BLaER1 treated with 17β-estradiol and CSF1 and Interleukin-3, amounts not matched to agents 10 nM and 100 nM (cell line): ENCODE results near the gene STYXL1.
"Not testable (repeated sequence)": the region's sequence is repeated elsewhere in the genome, so short reads cannot be mapped to it uniquely, and the experiment has no call there.

Source experiments
- H3K27ac ChIP-seq, 11 experiments: shearing (Covaris generic); formaldehyde crosslinking; 2 replicates each; pipeline ENCODE4 v1.8.1; 2022
- H3K27me3 ChIP-seq, 11 experiments: shearing (Covaris generic); formaldehyde crosslinking; 2 replicates each; pipeline ENCODE4 v1.8.1; 2022
- H3K36me3 ChIP-seq, 11 experiments: shearing (Covaris generic); formaldehyde crosslinking; 2 replicates each; pipeline ENCODE4 v1.8.1; 2022
- H3K4me1 ChIP-seq, 10 experiments: shearing (Covaris generic); formaldehyde crosslinking; 2 replicates each; pipeline ENCODE4 v1.8.1; 2022
- H3K4me2 ChIP-seq, 11 experiments: shearing (Covaris generic); formaldehyde crosslinking; 2 replicates each; pipeline ENCODE4 v1.8.1; 2022
- H3K4me3 ChIP-seq, 10 experiments: shearing (Covaris generic); formaldehyde crosslinking; 2 replicates each; pipeline ENCODE4 v1.8.1; 2022
- H3K9ac ChIP-seq, 11 experiments: shearing (Covaris generic); formaldehyde crosslinking; 2 replicates each; pipeline ENCODE4 v1.8.1; 2022
- H3K9me3 ChIP-seq, 11 experiments: shearing (Covaris generic); formaldehyde crosslinking; replicated peaks in 1 of 11; 2 replicates each; pipeline ENCODE4 v1.8.1; 2022
- H4K20me1 ChIP-seq, 11 experiments: shearing (Covaris generic); formaldehyde crosslinking; 2 replicates each; pipeline ENCODE4 v1.8.1; 2022
- Cebpa-rat ChIP-seq, 11 experiments: shearing (Covaris generic); IDR thresholded peaks; 2 replicates each; pipeline ENCODE4 v1.8.1; 2022

Gene STYXL1

DNA sequence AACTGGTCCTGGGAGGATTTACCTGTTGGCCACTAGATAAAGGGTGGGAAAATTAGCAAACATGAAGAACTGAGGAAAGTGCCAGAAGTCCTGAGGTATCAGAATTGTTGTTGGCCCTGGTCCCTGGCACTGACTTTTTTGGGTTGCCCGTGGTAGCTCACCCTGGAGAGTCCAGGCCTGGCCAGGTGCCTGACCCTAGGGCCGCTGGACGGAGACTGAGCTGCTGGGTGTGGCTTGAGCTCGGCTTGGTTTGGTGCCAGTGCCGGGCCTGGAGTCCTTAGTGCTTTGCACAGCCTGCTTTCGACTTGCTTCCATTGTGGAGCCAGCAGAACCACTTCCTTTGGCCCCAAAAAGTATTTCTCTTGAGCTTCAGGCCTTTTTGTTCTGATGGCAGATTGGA is 13.0 kb upstream of the STYXL1 start:
- Histone ChIP-seq H3K9ac (no peak overlapping the region), H3K27me3 (no peaks in the 10 kb centered on the region), H4K20me1 (peaks cover 27 to 100% (median 86%) of the 10 kb centered on the region in 11 experiments; a peak in 21 of 22 replicates), H3K9me3 (no peaks in the 10 kb centered on the region), H3K36me3 (peaks cover 99 to 100% (median 100%) of the 10 kb centered on the region in 11 experiments), H3K4me1 (peaks cover 0 to 5% (median 1%) of the 10 kb centered on the region in 10 experiments; a peak in 11 of 20 replicates), H3K4me3 (no peak overlapping the region), H3K4me2 (no peak overlapping the region), H3K27ac (no peak overlapping the region)
- no peak for TF ChIP-seq Cebpa-rat (IDR thresholded peaks at IDR 0.05)

DNA sequence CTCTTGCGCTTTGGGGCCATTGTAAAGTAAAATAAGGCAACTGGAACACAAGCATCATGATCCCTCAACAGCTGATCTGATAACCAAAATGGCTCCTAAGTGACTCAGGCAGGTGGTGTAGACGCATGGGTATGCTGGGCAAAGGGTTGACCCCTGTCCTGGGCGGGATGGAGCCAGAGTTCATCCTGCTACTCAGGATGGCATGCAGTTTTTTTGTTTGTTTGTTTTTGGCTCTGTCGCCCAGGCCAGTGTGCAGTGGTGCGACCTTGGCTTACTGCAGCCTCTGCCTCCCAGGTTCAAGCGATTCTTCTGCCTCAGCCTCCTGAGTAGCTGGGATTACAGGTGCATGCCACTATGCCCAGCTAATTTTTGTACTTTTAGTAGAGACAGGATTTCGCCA is 10.9 kb upstream of the STYXL1 start:
- H3K9ac ChIP-seq, H3K27me3 ChIP-seq, H3K4me3 ChIP-seq, H3K4me2 ChIP-seq, H3K9me3 ChIP-seq, H3K27ac ChIP-seq: not testable (repeated sequence)
- Histone ChIP-seq H4K20me1 (peaks cover 33 to 100% (median 92%) of the 10 kb centered on the region in 11 experiments; a peak in 21 of 22 replicates), H3K4me1 (peaks cover 0 to 12% (median 8%) of the 10 kb centered on the region in 10 experiments; a peak in 14 of 20 replicates), H3K36me3 (peaks cover 99 to 100% (median 100%) of the 10 kb centered on the region in 11 experiments)

DNA sequence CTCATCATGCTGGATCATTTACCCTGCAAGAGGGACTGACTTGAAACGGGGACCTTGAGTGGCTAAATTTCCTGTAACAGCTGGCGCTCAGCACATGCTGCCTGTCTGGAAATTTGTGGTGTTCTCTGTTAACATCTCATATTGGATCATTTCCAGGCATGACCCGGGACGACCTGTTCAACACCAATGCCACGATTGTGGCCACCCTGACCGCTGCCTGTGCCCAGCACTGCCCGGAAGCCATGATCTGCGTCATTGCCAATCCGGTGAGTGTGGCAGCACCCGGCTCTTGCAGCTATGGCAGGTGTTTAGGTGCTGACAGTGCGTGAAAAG is 10.0 kb upstream of the STYXL1 start:
- H3K27me3 ChIP-seq: no peaks in the 10 kb centered on the region
- H3K27ac ChIP-seq: no peak overlapping the region
- H3K36me3 ChIP-seq: peaks cover 99 to 100% (median 100%) of the 10 kb centered on the region in 11 experiments
- no peaks in the 10 kb centered on the region for H3K9me3 ChIP-seq
- TF ChIP-seq Cebpa-rat (IDR thresholded peaks at IDR 0.05): no peak
- peaks cover 0 to 20% (median 17%) of the 10 kb centered on the region in 10 experiments; a peak in 14 of 20 replicates for H3K4me1 ChIP-seq
- no peak overlapping the region for H3K4me3 ChIP-seq
- H3K4me2 ChIP-seq: no peak overlapping the region
- peak overlapping the region in 1 of 11 experiments; percentile 38; a peak in 1 of 22 replicates for H3K9ac ChIP-seq
- H4K20me1 ChIP-seq: peaks cover 41 to 100% (median 92%) of the 10 kb centered on the region in 11 experiments; a peak in 21 of 22 replicates

DNA sequence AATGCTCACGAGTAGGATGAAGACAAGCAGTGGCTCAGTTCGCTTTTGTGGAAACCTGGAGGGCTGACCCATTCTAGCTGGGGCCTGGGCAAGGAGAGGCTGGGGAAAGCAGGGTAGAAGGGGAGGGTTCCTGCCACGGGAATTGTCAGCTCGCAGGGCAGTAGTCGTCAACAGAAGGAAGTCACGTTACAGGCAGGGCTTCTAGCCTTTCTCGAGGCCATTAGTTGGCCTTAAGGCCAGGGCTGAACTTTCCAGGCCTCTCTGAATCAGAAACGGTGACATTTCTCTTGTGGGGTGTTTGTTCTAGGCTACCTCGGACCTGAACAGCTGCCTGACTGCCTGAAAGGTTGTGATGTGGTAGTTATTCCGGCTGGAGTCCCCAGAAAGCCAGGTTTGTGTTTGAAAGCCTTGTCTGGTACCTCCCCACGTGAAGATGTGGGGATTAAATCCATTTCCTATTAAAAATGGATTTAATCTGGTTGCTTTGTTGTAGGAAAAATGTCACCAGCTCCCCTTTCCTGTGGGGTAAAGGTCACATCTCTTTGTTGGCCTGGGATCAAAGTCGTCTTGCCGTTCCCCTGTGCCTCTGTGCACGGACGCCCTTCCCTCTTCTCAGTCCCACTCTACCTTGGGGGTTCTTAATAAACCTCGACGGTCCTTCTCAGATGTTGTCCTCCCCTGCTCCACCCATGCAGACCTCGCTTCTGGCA is 9.5 kb upstream of the STYXL1 start:
- no peaks in the 10 kb centered on the region for H3K9me3 ChIP-seq
- H3K36me3 ChIP-seq: peaks cover 99 to 100% (median 100%) of the 10 kb centered on the region in 11 experiments
- H3K4me1 ChIP-seq: peaks cover 0 to 25% (median 18%) of the 10 kb centered on the region in 10 experiments; a peak in 14 of 20 replicates
- H3K4me3 ChIP-seq: no peak overlapping the region
- no peaks in the 10 kb centered on the region for H3K27me3 ChIP-seq
- H3K27ac ChIP-seq: no peak overlapping the region
- H3K4me2 ChIP-seq: no peak overlapping the region
- peaks cover 41 to 100% (median 92%) of the 10 kb centered on the region in 11 experiments; a peak in 21 of 22 replicates for H4K20me1 ChIP-seq
- peak overlapping the region in 2 of 11 experiments; percentile 4 to 38; a peak in 2 of 22 replicates for H3K9ac ChIP-seq
- no peak for TF ChIP-seq Cebpa-rat (IDR thresholded peaks at IDR 0.05)

DNA sequence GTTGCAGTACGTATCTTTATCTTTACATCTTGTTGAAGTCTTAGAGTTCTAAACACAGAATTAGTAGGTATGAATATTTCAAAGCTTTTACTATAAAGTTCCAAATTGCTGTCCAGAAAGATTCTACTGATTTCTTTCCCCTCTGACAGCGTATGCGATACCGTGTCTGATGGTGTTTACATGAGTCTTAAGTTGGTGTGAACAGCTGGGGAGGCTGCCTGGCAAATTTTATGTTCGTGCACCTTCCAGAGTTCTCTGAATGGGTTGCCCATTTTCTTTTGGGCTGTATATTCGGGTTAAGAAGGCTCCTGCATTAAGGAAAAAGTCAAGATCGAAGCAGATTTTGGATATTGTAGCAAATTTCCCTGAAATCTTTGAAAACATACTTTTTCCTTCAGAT is 8.4 kb upstream of the STYXL1 start:
- no peaks in the 10 kb centered on the region for H3K27me3 ChIP-seq
- H3K4me3 ChIP-seq: no peak overlapping the region

DNA sequence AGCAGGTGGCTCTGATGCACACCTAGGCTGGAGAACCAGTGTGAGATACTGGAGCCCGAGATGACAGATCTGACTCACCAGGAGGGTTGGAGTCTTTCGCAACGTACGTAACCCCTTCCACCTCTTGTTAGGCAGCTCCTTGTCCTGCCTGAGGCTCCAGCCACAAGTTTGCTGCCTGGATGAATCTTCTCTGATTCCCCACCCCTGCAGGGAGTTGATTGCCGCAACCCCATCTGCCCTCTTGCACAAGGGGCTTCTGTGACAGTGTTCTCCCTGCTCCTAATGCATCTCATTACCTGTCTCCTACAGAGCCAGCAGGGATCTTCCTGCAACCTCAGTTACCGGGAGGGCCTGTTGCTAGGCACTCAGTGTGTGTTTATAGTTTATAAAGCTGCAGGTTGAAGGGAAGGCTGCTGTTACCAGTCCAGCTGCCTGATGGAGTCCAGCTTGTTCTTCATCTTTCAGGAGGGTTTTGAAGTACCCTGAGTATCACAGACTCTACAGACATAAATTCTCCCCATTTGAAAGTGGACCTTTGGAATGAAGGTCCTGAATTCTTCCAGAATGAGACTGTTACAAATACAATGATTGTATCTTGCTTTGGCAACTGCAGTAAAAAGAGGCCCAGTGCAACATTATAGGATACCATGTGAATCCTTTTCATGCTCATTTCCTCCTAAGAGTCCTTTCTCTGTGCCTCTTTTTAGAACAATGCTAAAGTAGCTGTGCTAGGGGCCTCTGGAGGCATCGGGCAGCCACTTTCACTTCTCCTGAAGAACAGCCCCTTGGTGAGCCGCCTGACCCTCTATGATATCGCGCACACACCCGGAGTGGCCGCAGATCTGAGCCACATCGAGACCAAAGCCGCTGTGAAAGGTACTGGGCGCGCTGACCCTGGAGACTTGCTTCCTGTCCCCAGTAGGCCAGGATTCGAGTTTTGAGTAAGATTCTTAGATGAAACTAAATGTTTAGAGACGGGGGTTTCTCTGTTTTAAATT is 6.6 kb upstream of the STYXL1 start:
- Histone ChIP-seq H3K9ac (peak overlapping the region in 8 of 11 experiments; percentile 17 to 52 (median 28); a peak in 8 of 22 replicates), H3K4me1 (peaks cover 8 to 45% (median 22%) of the 10 kb centered on the region in 10 experiments; a peak in 19 of 20 replicates), H3K9me3 (no peaks in the 10 kb centered on the region), H4K20me1 (peaks cover 51 to 99% (median 92%) of the 10 kb centered on the region in 11 experiments; a peak in 21 of 22 replicates), H3K27me3 (no peaks in the 10 kb centered on the region), H3K4me2 (peak overlapping the region in 7 of 11 experiments; percentile 1 to 51 (median 33); a peak in 9 of 22 replicates), H3K36me3 (peaks cover 85 to 100% (median 98%) of the 10 kb centered on the region in 11 experiments), H3K4me3 (no peak overlapping the region), H3K27ac (peak overlapping the region in 6 of 11 experiments; percentile 4 to 40 (median 20); a peak in 5 of 22 replicates)
- peak in 5 of 11 experiments; percentile 19 to 68 (median 40); a peak in 4 of 22 replicates for TF ChIP-seq Cebpa-rat (IDR thresholded peaks at IDR 0.05)

More for the DNA sequence above, 8.4 kb upstream of the STYXL1 start:
- TF ChIP-seq Cebpa-rat (IDR thresholded peaks at IDR 0.05): no peak
- H3K27ac ChIP-seq: no peak overlapping the region
- H3K36me3 ChIP-seq: peaks cover 97 to 100% (median 99%) of the 10 kb centered on the region in 11 experiments
- peaks cover 42 to 100% (median 92%) of the 10 kb centered on the region in 11 experiments; a peak in 21 of 22 replicates for H4K20me1 ChIP-seq
- H3K9ac ChIP-seq: no peak overlapping the region
- no peaks in the 10 kb centered on the region for H3K9me3 ChIP-seq
- H3K4me2 ChIP-seq: no peak overlapping the region
- H3K4me1 ChIP-seq: peaks cover 0 to 33% (median 18%) of the 10 kb centered on the region in 10 experiments; a peak in 14 of 20 replicates

DNA sequence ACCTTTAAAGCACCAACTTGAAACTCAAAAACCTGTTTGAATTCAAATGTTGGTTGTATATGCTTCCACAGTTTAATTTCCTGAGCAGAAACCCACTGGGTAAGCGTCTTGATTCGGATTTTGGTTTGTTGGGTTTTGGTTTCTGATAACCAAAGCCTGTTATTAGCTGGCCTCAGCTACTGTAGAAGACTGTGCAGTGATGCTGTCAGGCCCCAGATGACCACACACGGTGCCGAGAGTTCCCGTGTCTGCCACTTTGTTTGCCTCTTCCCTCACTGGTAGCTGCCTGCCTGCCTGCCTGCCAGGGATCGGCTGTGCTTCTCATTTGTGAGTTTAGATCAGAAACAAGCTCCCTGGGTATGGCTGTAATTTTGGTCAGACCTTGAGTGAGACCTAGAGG is 5.7 kb upstream of the STYXL1 start:
- H3K27me3 ChIP-seq: no peaks in the 10 kb centered on the region
- peak overlapping the region in 7 of 11 experiments; percentile 1 to 51 (median 33); a peak in 9 of 22 replicates for H3K4me2 ChIP-seq
- peak overlapping the region in 7 of 11 experiments; percentile 17 to 52 (median 25); a peak in 7 of 22 replicates for H3K9ac ChIP-seq
- peak overlapping the region in 2 of 11 experiments; percentile 4 to 25; a peak in 2 of 22 replicates for H3K27ac ChIP-seq
- no peaks in the 10 kb centered on the region for H3K9me3 ChIP-seq
- H4K20me1 ChIP-seq: peaks cover 51 to 95% (median 89%) of the 10 kb centered on the region in 11 experiments; a peak in 21 of 22 replicates
- no peak for TF ChIP-seq Cebpa-rat (IDR thresholded peaks at IDR 0.05)
- H3K36me3 ChIP-seq: peaks cover 76 to 95% (median 91%) of the 10 kb centered on the region in 11 experiments
- H3K4me3 ChIP-seq: no peak overlapping the region
- H3K4me1 ChIP-seq: peaks cover 13 to 52% (median 30%) of the 10 kb centered on the region in 10 experiments

DNA sequence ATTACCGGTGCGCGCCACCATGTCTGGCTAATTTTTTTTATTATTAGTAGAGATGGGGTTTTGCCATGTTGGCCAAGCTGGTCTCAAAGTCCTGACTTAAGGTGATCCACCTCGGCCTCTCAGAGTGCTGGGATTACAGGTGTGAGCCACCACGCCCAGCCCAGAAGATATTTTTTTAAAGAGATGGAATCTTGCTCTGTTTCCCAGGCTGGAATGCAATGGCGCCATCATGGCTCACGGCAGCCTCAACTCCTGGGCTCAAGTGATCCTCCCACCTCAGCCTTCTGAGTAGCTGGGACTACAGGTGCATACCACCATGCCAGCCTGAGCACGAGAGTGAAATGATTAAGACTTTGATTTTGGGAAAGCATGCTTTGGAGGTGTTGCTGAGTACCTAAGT is 4.9 kb upstream of the STYXL1 start:
- Histone ChIP-seq H3K4me2 (peak overlapping the region in 3 of 11 experiments; percentile 2 to 51 (median 44); a peak in 2 of 22 replicates), H3K4me1 (peaks cover 13 to 52% (median 30%) of the 10 kb centered on the region in 10 experiments), H3K36me3 (peaks cover 68 to 87% (median 84%) of the 10 kb centered on the region in 11 experiments), H4K20me1 (peaks cover 51 to 89% (median 81%) of the 10 kb centered on the region in 11 experiments; a peak in 21 of 22 replicates), H3K9ac (0 out of 22 replicates have a peak overlapping the region, but pooled peaks of 1 of the 11 experiments have one; percentile 24)
- H3K27ac ChIP-seq, H3K27me3 ChIP-seq, H3K4me3 ChIP-seq, H3K9me3 ChIP-seq: not testable (repeated sequence)
